GM12878 (cell line): ENCODE measurements around the gene MNT. TPM values are rescaled to one million over a fixed set of nuclear protein-coding genes. Genes with fewer than 3 reads are reported as not detected.
A peak's percentile ranks its signal among the peaks of the same experiment; 100 is the strongest.

Experiments used
- ATF2 ChIP-seq: IDR thresholded peaks from 2 replicates; pipeline ENCODE4 v1.6.1; 2012; ENCODE audit warnings: low read length, inconsistent platforms
- ATF3 ChIP-seq: IDR thresholded peaks from 2 replicates; pipeline ENCODE4 v1.6.1; 2011; ENCODE audit warnings: low read depth, mild to moderate bottlenecking, low read length, moderate library complexity, borderline replicate concordance; ENCODE audit errors: extremely low read depth
- BCL3 ChIP-seq: IDR thresholded peaks from 2 replicates; pipeline ENCODE4 v1.6.1; 2011; ENCODE audit warnings: borderline replicate concordance, low read depth, mild to moderate bottlenecking, moderate library complexity, low read length; ENCODE audit not compliant: insufficient read depth, poor library complexity, severe bottlenecking
- CEBPZ ChIP-seq: fragments of 150-350 bp; IDR thresholded peaks from 2 replicates; pipeline ENCODE4 v1.6.1; 2016; ENCODE audit warnings: low read depth, low read length
- JUNB ChIP-seq: IDR thresholded peaks from 2 replicates; pipeline ENCODE4 v1.6.1; 2016; ENCODE audit warnings: antibody characterized with exemption, mild to moderate bottlenecking
- NR2C1 ChIP-seq: fragments of 450-650 bp; IDR thresholded peaks from 2 replicates; pipeline ENCODE4 v1.6.1; 2017; ENCODE audit warnings: antibody characterized with exemption, mild to moderate bottlenecking, moderate library complexity
- PML ChIP-seq: IDR thresholded peaks from 2 replicates; pipeline ENCODE4 v1.6.1; 2012; ENCODE audit warnings: low read length, inconsistent platforms
- POLR2AphosphoS5 ChIP-seq: IDR thresholded peaks from 2 replicates; pipeline ENCODE4 v1.6.1; 2011; ENCODE audit warnings: mild to moderate bottlenecking, low read length, inconsistent platforms
- RAD21 ChIP-seq: IDR thresholded peaks from 2 replicates; pipeline ENCODE4 v1.6.1; 2011; ENCODE audit warnings: mild to moderate bottlenecking, low read depth, low read length, moderate library complexity; ENCODE audit not compliant: insufficient read depth
- REST ChIP-seq: IDR thresholded peaks from 2 replicates; pipeline ENCODE4 v1.6.1; 2012; ENCODE audit warnings: mild to moderate bottlenecking, low read depth, low read length
- SREBF1 ChIP-seq: IDR thresholded peaks from 2 replicates; pipeline ENCODE4 v1.6.1; 2012; ENCODE audit warnings: mild to moderate bottlenecking, low read length
- STAT1 ChIP-seq: fragments of 450-650 bp; conservative IDR thresholded peaks from 2 replicates; pipeline ENCODE4 v1.6.1; 2014; ENCODE audit warnings: antibody characterized with exemption, mild to moderate bottlenecking
- TCF12 ChIP-seq: IDR thresholded peaks from 2 replicates; pipeline ENCODE4 v1.6.1; 2011; ENCODE audit warnings: low read depth, mild to moderate bottlenecking, low read length
- ZNF622 ChIP-seq: fragments of 450-650 bp; IDR thresholded peaks from 2 replicates; pipeline ENCODE4 v1.6.1; 2017; ENCODE audit warnings: mild to moderate bottlenecking, inconsistent platforms
- ZSCAN29 ChIP-seq: fragments of 450-650 bp; IDR thresholded peaks from 2 replicates; pipeline ENCODE4 v1.6.1; 2017; ENCODE audit warnings: mild to moderate bottlenecking, moderate library complexity
- polyA plus RNA-seq, 11 experiments: library from polyadenylated mRNA; depleted of rRNA in 4 of 11; unstranded in 6 of 11; stranded (reverse) in 5 of 11; fragments of >200 nt; fragmentation: Nextera tagmentation in 4 of 11; fragmentation: Illumina TruSeq in 1 of 11; extraction: Ambion mirVana in 4 of 11; extraction: Trizol in 1 of 11; gene quantifications; 1 replicate in 1 of 11; 2 replicates in 10 of 11; pipeline versions ENCODE4 v1.2.1 to v1.2.3, GENCODE V29; 2011 to 2016; ENCODE audit warnings: inconsistent platforms in 2 of 11, missing spikeins in 2 of 11, low read depth in 1 of 11
- total RNA-seq, 4 experiments: library from RNA; depleted of rRNA in 3 of 4; stranded (reverse); fragments of >200 nt in 3 of 4; fragmentation: Illumina TruSeq in 1 of 4; extraction: Trizol in 1 of 4; gene quantifications; 2 replicates each; pipeline versions ENCODE4 v1.2.1 to v1.2.3, GENCODE V29; 2013 to 2021
- TF ChIP-seq, protein P1 (sequence below): fragments of 450-650 bp; formaldehyde crosslinking; IDR thresholded peaks from 2 replicates; pipeline ENCODE4 v1.4.0; 2022; ENCODE audit warnings: mild to moderate bottlenecking, moderate library complexity

Gene MNT
- total and polyA plus RNA-seq, 10 of the 15 experiments (the other 5 are each of a cell fraction or from before 2014, with no cell fraction given): 0.31 to 15.9 (median 3.8) TPM

- TF ChIP-seq ATF3 (no peak), RAD21 (no peak), ATF2 (no peak), ZNF622 (no peak), POLR2AphosphoS5 (peak; percentile 90), NR2C1 (peak; percentile 99), JUNB (no peak), TCF12 (peak; percentile 77), PML (peak; percentile 83), REST (0 out of 2 replicates have a peak, but pooled peaks have one; percentile 33), BCL3 (peak; percentile 10), STAT1 (no peak), CEBPZ (no peak), SREBF1 (peak; percentile 81), ZSCAN29 (no peak)
- TF ChIP-seq, protein P1, sequence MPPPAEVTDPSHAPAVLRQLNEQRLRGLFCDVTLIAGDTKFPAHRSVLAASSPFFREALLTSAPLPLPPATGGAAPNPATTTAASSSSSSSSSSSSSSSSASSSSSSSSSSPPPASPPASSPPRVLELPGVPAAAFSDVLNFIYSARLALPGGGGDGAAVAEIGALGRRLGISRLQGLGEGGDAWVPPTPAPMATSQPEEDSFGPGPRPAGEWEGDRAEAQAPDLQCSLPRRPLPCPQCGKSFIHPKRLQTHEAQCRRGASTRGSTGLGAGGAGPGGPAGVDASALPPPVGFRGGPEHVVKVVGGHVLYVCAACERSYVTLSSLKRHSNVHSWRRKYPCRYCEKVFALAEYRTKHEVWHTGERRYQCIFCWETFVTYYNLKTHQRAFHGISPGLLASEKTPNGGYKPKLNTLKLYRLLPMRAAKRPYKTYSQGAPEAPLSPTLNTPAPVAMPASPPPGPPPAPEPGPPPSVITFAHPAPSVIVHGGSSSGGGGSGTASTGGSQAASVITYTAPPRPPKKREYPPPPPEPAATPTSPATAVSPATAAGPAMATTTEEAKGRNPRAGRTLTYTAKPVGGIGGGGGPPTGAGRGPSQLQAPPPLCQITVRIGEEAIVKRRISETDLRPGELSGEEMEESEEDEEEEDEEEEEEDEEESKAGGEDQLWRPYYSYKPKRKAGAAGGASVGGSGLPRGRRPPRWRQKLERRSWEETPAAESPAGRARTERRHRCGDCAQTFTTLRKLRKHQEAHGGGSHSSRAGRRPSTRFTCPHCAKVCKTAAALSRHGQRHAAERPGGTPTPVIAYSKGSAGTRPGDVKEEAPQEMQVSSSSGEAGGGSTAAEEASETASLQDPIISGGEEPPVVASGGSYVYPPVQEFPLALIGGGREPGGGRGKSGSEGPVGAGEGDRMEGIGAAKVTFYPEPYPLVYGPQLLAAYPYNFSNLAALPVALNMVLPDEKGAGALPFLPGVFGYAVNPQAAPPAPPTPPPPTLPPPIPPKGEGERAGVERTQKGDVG (CRISPR knock-in tag): no peak
Measured at GRCh38 chr17:2336215-2336851, 64.5 kb downstream of the MNT start, which contains the start of gene TSR1 (continued).
